SK-N-SH (cell line): ENCODE results near the gene MAP3K7.

Experiments used
- CHD2 ChIP-seq: fragments of 150-350 bp; IDR thresholded peaks from 2 replicates; pipeline ENCODE4 v1.6.1; 2018; ENCODE audit warnings: low read length; ENCODE audit not compliant: partially characterized antibody
- EZH2phosphoT487 ChIP-seq: fragments of 200-600 bp; sonication (generic); IDR thresholded peaks from 2 replicates; pipeline ENCODE4 v1.6.1; 2017; ENCODE audit warnings: low read depth, mixed run types, mild to moderate bottlenecking, antibody characterized with exemption, moderate library complexity, borderline replicate concordance
- FOSL2 ChIP-seq: IDR thresholded peaks from 2 replicates; pipeline ENCODE4 v1.4.0; 2012; ENCODE audit warnings: low read depth, mild to moderate bottlenecking, moderate library complexity, borderline replicate concordance
- JUND ChIP-seq: IDR thresholded peaks from 2 replicates; pipeline ENCODE4 v1.4.0; 2012
- POLR2AphosphoS5 ChIP-seq: IDR thresholded peaks from 2 replicates; pipeline ENCODE4 v1.6.1; 2012; ENCODE audit warnings: low read depth, low read length
- RCOR1 ChIP-seq: fragments of 150-350 bp; IDR thresholded peaks from 2 replicates; pipeline ENCODE4 v1.6.1; 2017; ENCODE audit warnings: antibody characterized with exemption, low read length
- SIN3A ChIP-seq: IDR thresholded peaks from 2 replicates; pipeline ENCODE4 v1.6.1; 2012; ENCODE audit warnings: low read depth, mild to moderate bottlenecking, low read length, moderate library complexity, borderline replicate concordance
- SMC3 ChIP-seq: IDR thresholded peaks from 2 replicates; pipeline ENCODE4 v1.6.1; 2012; ENCODE audit warnings: low read depth, low read length, improper control_type of control experiment
- TF ChIP-seq, protein P1 (sequence below): fragments of 200-600 bp; sonication (generic); IDR thresholded peaks from 2 replicates; pipeline ENCODE4 v1.6.1; 2017; ENCODE audit warnings: antibody characterized with exemption, mild to moderate bottlenecking, moderate library complexity
- TF ChIP-seq, protein P2 (sequence below): IDR thresholded peaks from 2 replicates; pipeline ENCODE4 v1.4.0; 2012; ENCODE audit warnings: low read depth, borderline replicate concordance

DNA sequence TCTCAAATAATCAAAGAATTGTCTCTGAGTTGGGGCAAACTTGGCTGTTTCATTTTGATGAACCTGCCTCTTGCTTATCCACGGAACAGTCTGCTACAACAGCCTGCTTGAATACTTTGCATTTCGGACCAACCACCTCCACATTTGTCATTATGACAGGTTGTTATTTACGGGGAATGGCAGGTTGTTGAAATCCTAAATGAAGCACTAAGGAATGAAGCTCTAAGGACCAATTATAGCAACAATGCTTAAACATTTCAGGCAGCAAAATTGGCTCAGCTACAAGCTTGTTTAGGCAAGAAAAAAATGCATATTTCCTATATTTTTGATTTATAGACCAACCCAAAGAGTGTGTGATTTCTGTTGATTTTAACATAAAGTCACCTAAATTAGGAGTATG lies 84.5 kb downstream of the MAP3K7 start:
- no peak for TF ChIP-seq FOSL2
- TF ChIP-seq CHD2 = no peak
- no peak for TF ChIP-seq JUND
- TF ChIP-seq, protein P1, sequence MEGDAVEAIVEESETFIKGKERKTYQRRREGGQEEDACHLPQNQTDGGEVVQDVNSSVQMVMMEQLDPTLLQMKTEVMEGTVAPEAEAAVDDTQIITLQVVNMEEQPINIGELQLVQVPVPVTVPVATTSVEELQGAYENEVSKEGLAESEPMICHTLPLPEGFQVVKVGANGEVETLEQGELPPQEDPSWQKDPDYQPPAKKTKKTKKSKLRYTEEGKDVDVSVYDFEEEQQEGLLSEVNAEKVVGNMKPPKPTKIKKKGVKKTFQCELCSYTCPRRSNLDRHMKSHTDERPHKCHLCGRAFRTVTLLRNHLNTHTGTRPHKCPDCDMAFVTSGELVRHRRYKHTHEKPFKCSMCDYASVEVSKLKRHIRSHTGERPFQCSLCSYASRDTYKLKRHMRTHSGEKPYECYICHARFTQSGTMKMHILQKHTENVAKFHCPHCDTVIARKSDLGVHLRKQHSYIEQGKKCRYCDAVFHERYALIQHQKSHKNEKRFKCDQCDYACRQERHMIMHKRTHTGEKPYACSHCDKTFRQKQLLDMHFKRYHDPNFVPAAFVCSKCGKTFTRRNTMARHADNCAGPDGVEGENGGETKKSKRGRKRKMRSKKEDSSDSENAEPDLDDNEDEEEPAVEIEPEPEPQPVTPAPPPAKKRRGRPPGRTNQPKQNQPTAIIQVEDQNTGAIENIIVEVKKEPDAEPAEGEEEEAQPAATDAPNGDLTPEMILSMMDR = no peak
- TF ChIP-seq SMC3 = no peak
- TF ChIP-seq POLR2AphosphoS5 = no peak
- no peak for TF ChIP-seq EZH2phosphoT487
- TF ChIP-seq SIN3A = no peak
- TF ChIP-seq, protein P2, sequence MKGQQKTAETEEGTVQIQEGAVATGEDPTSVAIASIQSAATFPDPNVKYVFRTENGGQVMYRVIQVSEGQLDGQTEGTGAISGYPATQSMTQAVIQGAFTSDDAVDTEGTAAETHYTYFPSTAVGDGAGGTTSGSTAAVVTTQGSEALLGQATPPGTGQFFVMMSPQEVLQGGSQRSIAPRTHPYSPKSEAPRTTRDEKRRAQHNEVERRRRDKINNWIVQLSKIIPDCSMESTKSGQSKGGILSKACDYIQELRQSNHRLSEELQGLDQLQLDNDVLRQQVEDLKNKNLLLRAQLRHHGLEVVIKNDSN = no peak
- TF ChIP-seq RCOR1 = no peak
